ENCODE measurements around the gene CHSY1. TPM values are rescaled to one million over a fixed set of nuclear protein-coding genes. Genes with fewer than 3 reads are reported as not detected.

Gene CHSY1
- total and polyA plus RNA-seq, 10 of the 15 experiments (the other 5 are each of a cell fraction or from before 2014, with no cell fraction given), result 1.4 to 31.2 (median 10.5) TPM

- H3K4me3 ChIP-seq, result no peak overlapping the region
- H3K79me2 ChIP-seq (ENCODE audit: control insufficient read depth, insufficient read depth, low read length), result no peaks in the 10 kb centered on the region
- POLR2A ChIA-PET, result interaction anchor here (0.9 to 1.0 kb wide), 3 partner anchors 12 to 47 kb away, joined by 3 to 4 read pairs (median 3); no protein-coding TSS in a partner anchor
- in situ Hi-C loops (cut with MboI) (no loop called here), intact Hi-C loops (cut with micrococcal nuclease; ENCODE audit: unreplicated experiment) (no loop called here)
- peaks cover 14% of the 10 kb centered on the region for H3K9me3 ChIP-seq (replicated peaks; ENCODE audit: control insufficient read depth, insufficient read depth, low read length)
- CTCF ChIA-PET, result interaction anchor here (0.7 to 1.5 kb wide), 2 partner anchors 9 to 22 kb away, joined by 3 to 6 read pairs; no protein-coding TSS in a partner anchor
- SMC1A ChIA-PET (ENCODE audit: uncharacterized antibody, unreplicated experiment), result interaction anchor here (1.0 to 1.7 kb wide), 3 partner anchors 12 to 74 kb away, joined by 3 to 4 read pairs (median 3); no protein-coding TSS in a partner anchor
- H3K4me1 ChIP-seq (ENCODE audit: control insufficient read depth, insufficient read depth, low read length), result peaks cover 8% of the 10 kb centered on the region
- no peak for DNase-seq (ENCODE audit: low read depth, low spot score)
- 83% methylated on average over 6 of the region's 6 CpGs for WGBS (ENCODE audit: insufficient coverage, insufficient replicate concordance, low lambda C conversion rate, missing lambda C conversion rate)
- no peak overlapping the region for H3K9ac ChIP-seq (ENCODE audit: control insufficient read depth, insufficient read depth, low read length)
- H3K4me2 ChIP-seq (ENCODE audit: control insufficient read depth, insufficient read depth), result no peak overlapping the region
- TF ChIP-seq MTA2 (IDR thresholded peaks at IDR 0.05; ENCODE audit: low read depth) (no peak), IKZF2 (IDR thresholded peaks at IDR 0.05) (no peak), REST (IDR thresholded peaks at IDR 0.05; ENCODE audit: low read depth, low read length) (no peak), GATAD2B (conservative IDR thresholded peaks at IDR 0.05; ENCODE audit: low read depth) (no peak), IRF3 (IDR thresholded peaks at IDR 0.05) (no peak), FOXK2 (IDR thresholded peaks at IDR 0.05) (no peak), E4F1 (IDR thresholded peaks at IDR 0.05; ENCODE audit: borderline replicate concordance, partially characterized antibody) (no peak), FOXM1 (IDR thresholded peaks at IDR 0.05; ENCODE audit: low read depth, low read length) (no peak), BACH1 (IDR thresholded peaks at IDR 0.05; ENCODE audit: borderline replicate concordance) (no peak)
- TF ChIP-seq, protein P1, sequence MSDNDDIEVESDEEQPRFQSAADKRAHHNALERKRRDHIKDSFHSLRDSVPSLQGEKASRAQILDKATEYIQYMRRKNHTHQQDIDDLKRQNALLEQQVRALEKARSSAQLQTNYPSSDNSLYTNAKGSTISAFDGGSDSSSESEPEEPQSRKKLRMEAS (IDR thresholded peaks at IDR 0.05; ENCODE audit: low read depth, low read length), result no peak
- TF ChIP-seq, protein P2, sequence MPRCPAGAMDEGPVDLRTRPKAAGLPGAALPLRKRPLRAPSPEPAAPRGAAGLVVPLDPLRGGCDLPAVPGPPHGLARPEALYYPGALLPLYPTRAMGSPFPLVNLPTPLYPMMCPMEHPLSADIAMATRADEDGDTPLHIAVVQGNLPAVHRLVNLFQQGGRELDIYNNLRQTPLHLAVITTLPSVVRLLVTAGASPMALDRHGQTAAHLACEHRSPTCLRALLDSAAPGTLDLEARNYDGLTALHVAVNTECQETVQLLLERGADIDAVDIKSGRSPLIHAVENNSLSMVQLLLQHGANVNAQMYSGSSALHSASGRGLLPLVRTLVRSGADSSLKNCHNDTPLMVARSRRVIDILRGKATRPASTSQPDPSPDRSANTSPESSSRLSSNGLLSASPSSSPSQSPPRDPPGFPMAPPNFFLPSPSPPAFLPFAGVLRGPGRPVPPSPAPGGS (IDR thresholded peaks at IDR 0.05; ENCODE audit: borderline replicate concordance, insufficient read depth, low read depth, low read length, poor library complexity, severe bottlenecking), result no peak
- TF ChIP-seq, protein P3, sequence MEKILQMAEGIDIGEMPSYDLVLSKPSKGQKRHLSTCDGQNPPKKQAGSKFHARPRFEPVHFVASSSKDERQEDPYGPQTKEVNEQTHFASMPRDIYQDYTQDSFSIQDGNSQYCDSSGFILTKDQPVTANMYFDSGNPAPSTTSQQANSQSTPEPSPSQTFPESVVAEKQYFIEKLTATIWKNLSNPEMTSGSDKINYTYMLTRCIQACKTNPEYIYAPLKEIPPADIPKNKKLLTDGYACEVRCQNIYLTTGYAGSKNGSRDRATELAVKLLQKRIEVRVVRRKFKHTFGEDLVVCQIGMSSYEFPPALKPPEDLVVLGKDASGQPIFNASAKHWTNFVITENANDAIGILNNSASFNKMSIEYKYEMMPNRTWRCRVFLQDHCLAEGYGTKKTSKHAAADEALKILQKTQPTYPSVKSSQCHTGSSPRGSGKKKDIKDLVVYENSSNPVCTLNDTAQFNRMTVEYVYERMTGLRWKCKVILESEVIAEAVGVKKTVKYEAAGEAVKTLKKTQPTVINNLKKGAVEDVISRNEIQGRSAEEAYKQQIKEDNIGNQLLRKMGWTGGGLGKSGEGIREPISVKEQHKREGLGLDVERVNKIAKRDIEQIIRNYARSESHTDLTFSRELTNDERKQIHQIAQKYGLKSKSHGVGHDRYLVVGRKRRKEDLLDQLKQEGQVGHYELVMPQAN (conservative IDR thresholded peaks at IDR 0.05), result no peak
- no peak; the same call in 2 of the 3 replicates for ATAC-seq
- BruUV-seq (replicated peaks), result no TSS peak
- H3K27ac ChIP-seq (ENCODE audit: control insufficient read depth, insufficient read depth), result no peak overlapping the region
- no peak for FAIRE-seq
- RAD21 ChIA-PET (ENCODE audit: unreplicated experiment), result no interaction called here
- no peak overlapping the region for H2AFZ ChIP-seq (ENCODE audit: control insufficient read depth, low read depth, low read length)
- H3K27me3 ChIP-seq (replicated peaks in 1 of 2; ENCODE audit: control insufficient read depth in 2 of 2, insufficient read depth in 2 of 2, low read length in 1 of 2), result no peaks in the 10 kb centered on the region
- H4K20me1 ChIP-seq (ENCODE audit: control insufficient read depth, insufficient read depth), result no peaks in the 10 kb centered on the region
- H3K36me3 ChIP-seq (ENCODE audit: control insufficient read depth in 2 of 2, insufficient read depth in 2 of 2, low read length in 1 of 2), result no peaks in the 10 kb centered on the region
Observed at GRCh38 chr15:101168898-101169494, 82.9 kb downstream of the CHSY1 start.

Measured in GM12878 (cell line).